ENCODE measurements around the gene PABPN1L. TPM values are rescaled to one million over a fixed set of nuclear protein-coding genes. Genes with fewer than 3 reads are reported as not detected.

The PABPN1L gene
- not detected for polyA plus RNA-seq (2012; ENCODE audit: insufficient read depth, insufficient read length, low read depth)

DNA sequence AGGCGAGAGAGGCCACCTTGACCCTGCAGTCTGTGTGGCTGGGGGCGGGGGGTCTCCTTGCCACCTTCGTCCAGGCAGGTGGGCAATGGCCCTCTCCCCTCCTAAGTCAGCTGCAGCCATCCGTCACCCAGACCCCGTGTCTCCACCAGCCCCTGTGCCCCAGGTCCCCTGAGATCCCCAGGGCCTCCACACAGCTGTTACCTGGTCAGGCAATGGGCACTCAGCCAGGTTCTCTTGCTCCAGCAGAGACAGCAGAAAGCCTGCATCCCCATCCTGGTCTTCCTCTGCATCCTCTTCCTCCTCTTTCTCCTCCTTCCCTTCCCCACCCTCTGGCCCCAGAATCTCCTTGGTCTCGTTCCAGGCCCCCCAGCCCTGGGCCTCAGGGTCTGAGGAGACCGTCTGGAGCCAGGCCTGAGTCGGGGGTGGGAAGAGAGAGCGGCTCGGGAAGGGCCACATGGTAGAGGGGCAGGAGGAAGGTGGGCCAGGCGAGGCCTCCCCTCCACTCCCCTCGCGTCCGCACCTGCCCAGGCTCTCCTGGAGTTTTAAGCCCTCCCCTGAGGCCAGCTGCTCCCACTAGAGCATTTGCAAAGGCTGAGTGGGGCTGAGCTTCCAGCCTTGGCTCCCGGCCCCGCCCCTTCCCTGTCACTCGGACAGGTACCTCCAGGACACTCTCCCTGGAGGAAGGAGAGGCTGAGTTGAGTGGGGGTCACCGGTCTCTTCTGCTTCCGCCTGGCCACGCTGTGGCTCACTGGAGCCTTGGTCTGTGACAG lies at the start of gene PABPN1L:
TSS of gene PABPN1L (minus strand) at position 510 of the 770 bp plus-strand sequence. CDS start at position 456, 54 bp downstream.
- Histone ChIP-seq H3K27me3 (peaks cover 58% of the 10 kb centered on the region), H3K36me3 (no peaks in the 10 kb centered on the region), H3K4me1 (no peaks in the 10 kb centered on the region), H3K9me3 (no peaks in the 10 kb centered on the region), H3K4me3 (ENCODE audit: low read depth, low read length) (no peak within 1 kb of the TSS)
- TF ChIP-seq, protein P1, sequence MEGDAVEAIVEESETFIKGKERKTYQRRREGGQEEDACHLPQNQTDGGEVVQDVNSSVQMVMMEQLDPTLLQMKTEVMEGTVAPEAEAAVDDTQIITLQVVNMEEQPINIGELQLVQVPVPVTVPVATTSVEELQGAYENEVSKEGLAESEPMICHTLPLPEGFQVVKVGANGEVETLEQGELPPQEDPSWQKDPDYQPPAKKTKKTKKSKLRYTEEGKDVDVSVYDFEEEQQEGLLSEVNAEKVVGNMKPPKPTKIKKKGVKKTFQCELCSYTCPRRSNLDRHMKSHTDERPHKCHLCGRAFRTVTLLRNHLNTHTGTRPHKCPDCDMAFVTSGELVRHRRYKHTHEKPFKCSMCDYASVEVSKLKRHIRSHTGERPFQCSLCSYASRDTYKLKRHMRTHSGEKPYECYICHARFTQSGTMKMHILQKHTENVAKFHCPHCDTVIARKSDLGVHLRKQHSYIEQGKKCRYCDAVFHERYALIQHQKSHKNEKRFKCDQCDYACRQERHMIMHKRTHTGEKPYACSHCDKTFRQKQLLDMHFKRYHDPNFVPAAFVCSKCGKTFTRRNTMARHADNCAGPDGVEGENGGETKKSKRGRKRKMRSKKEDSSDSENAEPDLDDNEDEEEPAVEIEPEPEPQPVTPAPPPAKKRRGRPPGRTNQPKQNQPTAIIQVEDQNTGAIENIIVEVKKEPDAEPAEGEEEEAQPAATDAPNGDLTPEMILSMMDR (IDR thresholded peaks at IDR 0.05; ENCODE audit: low read depth, low read length), result no peak
- DNase-seq, result no peak

DNA sequence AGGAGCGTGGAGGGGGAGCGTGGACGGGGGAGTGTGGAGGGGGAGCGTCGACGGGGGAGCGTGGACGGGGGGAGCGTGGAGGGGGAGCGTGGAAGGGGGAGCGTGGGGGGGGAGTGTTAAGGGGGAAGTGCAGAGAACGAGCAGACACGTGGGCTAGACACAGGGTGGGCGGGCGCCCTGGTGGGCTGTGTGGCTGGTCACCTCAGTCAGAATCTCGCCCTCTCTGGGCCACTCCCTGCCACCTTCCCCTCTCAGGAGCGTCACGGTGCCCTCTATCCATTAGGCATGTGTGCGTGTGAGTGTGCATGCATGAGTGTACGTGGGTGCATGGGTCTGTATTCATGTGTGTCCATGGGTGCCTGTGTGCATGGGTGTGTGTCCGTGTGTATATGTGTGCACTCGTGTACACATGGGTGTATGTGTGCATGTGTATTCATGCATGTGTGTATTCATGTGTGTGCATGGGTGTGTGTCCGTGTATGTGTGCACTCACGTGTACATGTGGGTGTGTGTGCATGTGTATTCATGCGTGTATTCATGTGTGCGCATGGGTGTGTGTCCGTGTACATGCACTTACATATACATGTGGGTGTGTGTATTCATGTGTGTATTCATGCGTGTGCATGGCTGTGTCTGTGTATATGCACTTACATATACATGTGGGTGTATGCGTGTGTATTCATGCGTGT lies 49.3 kb upstream of the PABPN1L start:
- peaks cover 7% of the 10 kb centered on the region for H3K4me1 ChIP-seq
- TF ChIP-seq, protein P1 (IDR thresholded peaks at IDR 0.05; ENCODE audit: low read depth, low read length), result no peak

DNA sequence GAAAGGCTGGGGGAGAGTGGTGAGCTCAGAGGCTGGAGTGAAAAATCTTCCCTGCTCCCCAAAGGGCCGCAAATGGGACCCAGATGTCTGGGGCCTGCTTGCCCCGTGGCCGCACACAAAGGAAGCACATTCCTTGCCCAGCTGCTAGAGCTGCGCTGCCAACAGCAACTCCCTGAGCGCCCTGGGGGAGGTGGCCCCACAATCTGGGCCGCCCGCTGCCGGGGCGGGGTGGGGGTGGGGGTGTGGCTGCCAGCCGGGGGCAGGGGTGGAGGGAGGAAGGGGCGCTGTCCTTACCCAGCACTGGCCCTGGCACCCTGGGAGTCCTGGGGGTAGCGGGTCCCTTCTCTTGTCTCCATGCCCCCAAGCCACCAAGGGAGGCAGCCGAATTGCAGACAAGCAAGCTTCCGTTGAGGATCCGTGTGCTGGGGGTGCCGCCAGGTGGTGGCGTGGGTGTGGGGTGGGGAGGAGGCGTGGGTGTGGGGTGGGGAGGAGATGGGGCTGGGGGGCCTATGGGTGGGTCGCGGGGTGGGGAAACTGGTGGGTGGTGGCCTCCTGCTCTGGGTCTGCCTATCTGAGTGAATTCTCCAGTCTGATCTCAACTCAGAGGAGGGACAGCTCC lies 48.4 kb upstream of the PABPN1L start:
- Histone ChIP-seq H3K4me3 (ENCODE audit: low read depth, low read length) (no peak overlapping the region), H3K4me1 (peaks cover 5% of the 10 kb centered on the region), H3K27me3 (peaks cover 10% of the 10 kb centered on the region), H3K9me3 (no peaks in the 10 kb centered on the region), H3K36me3 (no peaks in the 10 kb centered on the region)
- TF ChIP-seq, protein P1 (IDR thresholded peaks at IDR 0.05; ENCODE audit: low read depth, low read length), result no peak
- no peak for DNase-seq

More for the DNA sequence above, 49.3 kb upstream of the PABPN1L start:
- Histone ChIP-seq H3K9me3 (no peaks in the 10 kb centered on the region), H3K36me3 (no peaks in the 10 kb centered on the region), H3K27me3 (peaks cover 6% of the 10 kb centered on the region; the same call in 1 of the 2 replicates), H3K4me3 (ENCODE audit: low read depth, low read length) (no peak overlapping the region)
- DNase-seq, result no peak

GRCh38 chr16:88913870-88914269 lies 47.4 kb upstream of the PABPN1L start:
- Histone ChIP-seq H3K27me3 (peaks cover 13% of the 10 kb centered on the region), H3K36me3 (no peaks in the 10 kb centered on the region), H3K9me3 (no peaks in the 10 kb centered on the region), H3K4me1 (peaks cover 5% of the 10 kb centered on the region), H3K4me3 (ENCODE audit: low read depth, low read length) (no peak overlapping the region)
- DNase-seq, result no peak
- TF ChIP-seq, protein P1 (IDR thresholded peaks at IDR 0.05; ENCODE audit: low read depth, low read length), result no peak

DNA sequence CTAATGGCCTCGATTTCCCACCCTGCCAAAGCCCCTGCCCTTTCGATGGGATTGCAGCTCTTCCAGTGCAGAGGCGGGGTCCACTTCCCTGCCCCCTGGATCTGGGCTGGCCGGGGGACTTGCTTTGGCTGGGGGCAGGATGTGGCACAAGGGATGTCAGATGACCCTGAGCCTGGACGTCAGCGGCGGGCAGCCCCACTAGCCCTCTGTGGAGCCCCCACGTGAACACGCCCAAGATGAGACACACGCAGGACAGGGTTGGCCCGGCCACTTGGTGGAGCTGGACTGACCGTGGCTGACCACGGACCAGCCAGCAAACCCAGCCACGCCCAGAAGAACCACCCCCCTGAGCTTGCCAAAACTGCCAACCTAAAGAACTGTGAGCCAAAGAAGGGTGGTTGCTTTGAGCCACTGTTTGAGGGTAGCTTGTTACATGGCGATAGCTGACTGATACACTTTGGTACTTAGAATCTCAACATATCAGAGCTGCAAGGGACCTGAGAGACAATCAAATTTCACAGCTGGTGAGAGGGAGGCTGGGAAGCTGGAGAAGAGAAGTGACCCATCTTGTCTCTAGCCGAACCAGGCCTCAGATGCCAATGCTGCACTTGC lies 46.6 kb upstream of the PABPN1L start:
- Histone ChIP-seq H3K27me3 (peaks cover 13% of the 10 kb centered on the region), H3K4me3 (ENCODE audit: low read depth, low read length) (no peak overlapping the region), H3K4me1 (peaks cover 5% of the 10 kb centered on the region), H3K9me3 (no peaks in the 10 kb centered on the region), H3K36me3 (no peaks in the 10 kb centered on the region)
- TF ChIP-seq, protein P1 (IDR thresholded peaks at IDR 0.05; ENCODE audit: low read depth, low read length), result no peak
- no peak for DNase-seq

Data from BE2C (cell line).